ENCODE data around the gene GPR158.

Gene GPR158

GRCh38 chr10:25505466-25505865 lies 330.7 kb downstream of the GPR158 start:
- no peak for DNase-seq

- no peak for DNase-seq
Observed at GRCh38 chr10:25506821-25507335, 332.1 kb downstream of the GPR158 start.

GRCh38 chr10:25508112-25508815 lies 333.5 kb downstream of the GPR158 start:
- no peak for DNase-seq

GRCh38 chr10:25509151-25509550 lies 334.4 kb downstream of the GPR158 start:
- DNase-seq = no peak

GRCh38 chr10:25522294-25522693 lies 347.5 kb downstream of the GPR158 start:
- no peak for DNase-seq

- DNase-seq = no peak
Observed at GRCh38 chr10:25522946-25523608, 348.3 kb downstream of the GPR158 start.

- DNase-seq = no peak
Observed at GRCh38 chr10:25530306-25530705, 355.5 kb downstream of the GPR158 start.

GRCh38 chr10:25531457-25532061 lies 356.8 kb downstream of the GPR158 start:
- DNase-seq = no peak

GRCh38 chr10:25532213-25532612 lies 357.4 kb downstream of the GPR158 start:
- no peak for DNase-seq

- DNase-seq = no peak
Observed at GRCh38 chr10:25536027-25536426, 361.2 kb downstream of the GPR158 start.

GRCh38 chr10:25547382-25547781 lies 372.6 kb downstream of the GPR158 start:
- no peak for DNase-seq

GRCh38 chr10:25552283-25552919 lies 377.6 kb downstream of the GPR158 start:
- DNase-seq = no peak

GRCh38 chr10:25555865-25556264 lies 381.1 kb downstream of the GPR158 start:
- DNase-seq = no peak

GRCh38 chr10:25556457-25556856 lies 381.7 kb downstream of the GPR158 start:
- no peak for DNase-seq

- DNase-seq = no peak
Observed at GRCh38 chr10:25557136-25557535, 382.3 kb downstream of the GPR158 start.

GRCh38 chr10:25561758-25562157 lies 387.0 kb downstream of the GPR158 start:
- no peak for DNase-seq

- no peak for DNase-seq
Observed at GRCh38 chr10:25562547-25562946, 387.7 kb downstream of the GPR158 start.

- DNase-seq = no peak
Observed at GRCh38 chr10:25564351-25564750, 389.6 kb downstream of the GPR158 start.

GRCh38 chr10:25565570-25565969 lies 390.8 kb downstream of the GPR158 start:
- no peak for DNase-seq

GRCh38 chr10:25573316-25573715 lies 398.5 kb downstream of the GPR158 start:
- no peak for DNase-seq

- no peak for DNase-seq
Observed at GRCh38 chr10:25575343-25575742, 400.5 kb downstream of the GPR158 start.

- DNase-seq = no peak
Observed at GRCh38 chr10:25578061-25578460, 403.3 kb downstream of the GPR158 start.

GRCh38 chr10:25582961-25583360 lies 408.2 kb downstream of the GPR158 start:
- no peak for DNase-seq

- DNase-seq = no peak
Observed at GRCh38 chr10:25600651-25601050, 425.9 kb downstream of the GPR158 start.

Data from NCI-H774 (cell line).